IMR-90 (cell line): ENCODE results near the gene NCAM1. TPM values are rescaled to one million over a fixed set of nuclear protein-coding genes. Genes with fewer than 3 reads are reported as not detected.

Experiments used
- ATAC-seq: fragments of 200-7000 bp; cut with Tn5 transposase; 2 replicates; pipeline ENCODE4 v1.9.1; 2020; ENCODE audit warnings: low read depth, mild to moderate bottlenecking, moderate library complexity
- BruUV-seq: library from RNA; stranded (reverse); fragments of 400-500 nt; replicated peaks from 2 replicates; lab custom pipeline; 2021; lab: Mats Ljungman, UMichigan
- CTCF ChIA-PET: fragments of 300-600 bp; formaldehyde crosslinking; extraction: SDS; loops from one replicate; lab custom pipeline; 2021; ENCODE audit warnings: antibody characterized with exemption; lab: Yijun Ruan, JAX
- POLR2A ChIA-PET: fragments of 300-600 bp; sonication (Branson Sonifier 250); formaldehyde crosslinking; loops from one replicate; lab custom pipeline; 2022; ENCODE audit warnings: antibody characterized with exemption; ENCODE audit not compliant: unreplicated experiment; lab: Charles Lee
- DNase-seq: peaks from one replicate; pipeline ENCODE4 v3.0.0; 2013
- H2AFZ ChIP-seq: replicated peaks from 2 replicates; pipeline ENCODE3; 2013; ENCODE audit warnings: low read length, mild to moderate bottlenecking; ENCODE audit not compliant: poor library complexity
- H2AK5ac ChIP-seq: 2 replicates; pipeline ENCODE4 v1.6.1; 2013; ENCODE audit warnings: low read depth, low read length, inconsistent platforms
- H2AK9ac ChIP-seq: replicated peaks from 2 replicates; pipeline ENCODE3; 2013; ENCODE audit warnings: mild to moderate bottlenecking, low read depth, low read length, moderate library complexity; ENCODE audit not compliant: poor library complexity
- H2BK120ac ChIP-seq: 2 replicates; pipeline ENCODE4 v1.6.1; 2013; ENCODE audit warnings: low read depth, low read length, inconsistent platforms
- H2BK15ac ChIP-seq: 3 replicates; pipeline ENCODE4 v1.6.1; 2013; ENCODE audit warnings: low read depth, low read length, inconsistent platforms
- H2BK20ac ChIP-seq: 2 replicates; pipeline ENCODE4 v1.6.1; 2013; ENCODE audit warnings: low read depth, mild to moderate bottlenecking, inconsistent platforms, low read length, moderate library complexity
- H2BK5ac ChIP-seq: 2 replicates; pipeline ENCODE4 v1.6.1; 2013; ENCODE audit warnings: mild to moderate bottlenecking, low read depth, low read length, inconsistent platforms; ENCODE audit not compliant: poor library complexity, severe bottlenecking
- H3K14ac ChIP-seq: replicated peaks from 2 replicates; pipeline ENCODE4 v1.6.1; 2013; ENCODE audit warnings: low read depth, low read length, inconsistent platforms
- H3K18ac ChIP-seq: 2 replicates; pipeline ENCODE4 v1.6.1; 2013; ENCODE audit warnings: low read depth, low read length, control low read depth
- H3K23ac ChIP-seq: 2 replicates; pipeline ENCODE4 v1.6.1; 2013; ENCODE audit warnings: low read depth, low read length, inconsistent platforms
- H3K27ac ChIP-seq: 2 replicates; pipeline ENCODE4 v1.5.1; 2013; ENCODE audit warnings: mild to moderate bottlenecking, control low read depth, low read length; ENCODE audit not compliant: insufficient read depth
- H3K27me3 ChIP-seq: 2 replicates; pipeline ENCODE4 v1.6.1; 2013; ENCODE audit warnings: low read length; ENCODE audit not compliant: control insufficient read depth, insufficient read depth
- H3K36me3 ChIP-seq: 2 replicates; pipeline ENCODE4 v1.6.1; 2013; ENCODE audit warnings: low read length, mixed read lengths; ENCODE audit not compliant: control insufficient read depth, insufficient read depth
- H3K4ac ChIP-seq: 2 replicates; pipeline ENCODE4 v1.6.1; 2013; ENCODE audit warnings: low read depth, low read length, inconsistent platforms
- H3K4me1 ChIP-seq: 2 replicates; pipeline ENCODE4 v1.6.1; 2013; ENCODE audit warnings: low read length, mixed read lengths; ENCODE audit not compliant: control insufficient read depth, insufficient read depth
- H3K4me2 ChIP-seq: 2 replicates; pipeline ENCODE4 v1.6.1; 2013; ENCODE audit warnings: low read depth, mild to moderate bottlenecking, control low read depth, low read length, moderate library complexity
- H3K4me3 ChIP-seq: 2 replicates; pipeline ENCODE4 v1.5.1; 2013; ENCODE audit warnings: low read depth, mild to moderate bottlenecking, control low read depth, low read length, moderate library complexity; ENCODE audit not compliant: insufficient read depth
- H3K56ac ChIP-seq: 2 replicates; pipeline ENCODE4 v1.6.1; 2013; ENCODE audit warnings: low read length, inconsistent platforms; ENCODE audit not compliant: insufficient read depth; ENCODE audit errors: extremely low read depth
- H3K79me1 ChIP-seq, 2 experiments: 2 replicates each; pipeline ENCODE4 v1.6.1; 2013; ENCODE audit warnings: low read length in 2 of 2, inconsistent platforms in 1 of 2, low read depth in 1 of 2
- H3K9ac ChIP-seq: 2 replicates; pipeline ENCODE4 v1.6.1; 2013; ENCODE audit warnings: low read depth, low read length, control low read depth
- H3K9me1 ChIP-seq: 2 replicates; pipeline ENCODE4 v1.6.1; 2013; ENCODE audit warnings: low read length, inconsistent platforms; ENCODE audit not compliant: insufficient read depth
- H3K9me3 ChIP-seq: 2 replicates; pipeline ENCODE4 v1.6.1; 2013; ENCODE audit warnings: low read length; ENCODE audit not compliant: control insufficient read depth, insufficient read depth
- H4K20me1 ChIP-seq: 2 replicates; pipeline ENCODE4 v1.6.1; 2013; ENCODE audit warnings: low read length, inconsistent platforms; ENCODE audit not compliant: insufficient read depth
- H4K5ac ChIP-seq: 2 replicates; pipeline ENCODE4 v1.6.1; 2013; ENCODE audit warnings: mild to moderate bottlenecking, low read depth, low read length, control low read depth
- H4K8ac ChIP-seq, 2 experiments: 2 replicates each; pipeline ENCODE4 v1.6.1; 2013; ENCODE audit warnings: low read depth in 2 of 2, low read length in 2 of 2, control low read depth in 1 of 2, inconsistent platforms in 1 of 2
- H4K91ac ChIP-seq: 2 replicates; pipeline ENCODE4 v1.6.1; 2013; ENCODE audit warnings: low read depth, low read length, inconsistent platforms; ENCODE audit not compliant: insufficient read depth
- BHLHE40 ChIP-seq: fragments of 150-350 bp; IDR thresholded peaks from 2 replicates; pipeline ENCODE4 v1.6.1; 2016; ENCODE audit warnings: mild to moderate bottlenecking, low read depth, low read length
- CEBPB ChIP-seq: IDR thresholded peaks from 2 replicates; pipeline ENCODE4 v1.6.1; 2012; ENCODE audit warnings: low read depth, low read length, improper control_type of control experiment
- CHD1 ChIP-seq: IDR thresholded peaks from 2 replicates; pipeline ENCODE4 v1.6.1; 2012; ENCODE audit warnings: low read depth, low read length, improper control_type of control experiment
- MAFK ChIP-seq: IDR thresholded peaks from 2 replicates; pipeline ENCODE4 v1.6.1; 2012; ENCODE audit warnings: low read depth, low read length, improper control_type of control experiment
- MAZ ChIP-seq: IDR thresholded peaks from 2 replicates; pipeline ENCODE4 v1.6.1; 2012; ENCODE audit warnings: low read depth, mild to moderate bottlenecking, low read length, improper control_type of control experiment, moderate library complexity, borderline replicate concordance
- MXI1 ChIP-seq: IDR thresholded peaks from 2 replicates; pipeline ENCODE4 v1.6.1; 2012; ENCODE audit warnings: low read depth, mild to moderate bottlenecking, low read length, moderate library complexity, borderline replicate concordance
- RFX5 ChIP-seq: IDR thresholded peaks from 2 replicates; pipeline ENCODE4 v1.8.0; 2012; ENCODE audit warnings: low read depth, mild to moderate bottlenecking, low read length, moderate library complexity
- USF2 ChIP-seq: fragments of 150-350 bp; IDR thresholded peaks from 2 replicates; pipeline ENCODE4 v1.6.1; 2017; ENCODE audit warnings: mild to moderate bottlenecking, antibody characterized with exemption, low read length, low read depth
- WGBS, 2 experiments: methylation state at CpG; one replicate each; pipeline versions ENCODE4 v1.1.5 to v1.1.7; 2013; ENCODE audit warnings: missing lambda C conversion rate in 2 of 2; ENCODE audit not compliant: insufficient read length in 1 of 2; ENCODE audit errors: extremely low coverage in 2 of 2; 5-methylcytosine and 5-hydroxymethylcytosine counted together
- dilution Hi-C: fragments of 300-500 bp; cut with HindIII; formaldehyde crosslinking; loops from one replicate; pipeline ENCODE4 v1.14.3; 2018; ENCODE audit warnings: low sequenced_read_pairs; ENCODE audit not compliant: unreplicated experiment
- in situ Hi-C: fragments of 300-500 bp; cut with MboI; formaldehyde crosslinking; loops from 3 replicates; pipeline ENCODE4 v1.14.3; 2019; ENCODE audit warnings: low sequenced_read_pairs, inconsistent platforms, mixed read lengths
- intact Hi-C: fragments of 100-400 bp; cut with micrococcal nuclease; formaldehyde crosslinking; loops from 2 replicates; pipeline ENCODE4 v1.10.0; 2022
- polyA plus RNA-seq, 3 experiments: library from polyadenylated mRNA; depleted of rRNA; stranded (reverse); fragments of >200 nt; gene quantifications; 2 replicates each; pipeline ENCODE4 v1.2.3, GENCODE V29; 2012; ENCODE audit warnings: low replicate concordance in 1 of 3
- total RNA-seq: library from RNA; depleted of rRNA; stranded (reverse); fragments of >200 nt; gene quantifications from 2 replicates; pipeline ENCODE4 v1.2.3, GENCODE V29; 2012

NCAM1 gene
- total and polyA plus RNA-seq, 2 of the 4 experiments (the other 2 are of a cell fraction), result 0.09 to 0.18 TPM

- H3K27ac ChIP-seq, result no peak overlapping the region
- ChIA-PET POLR2A (no interaction called here), CTCF (interaction anchor here (1.6 kb wide), 1 partner anchor 994 kb away, joined by 11 read pairs; no protein-coding TSS in a partner anchor)
- H2AK5ac ChIP-seq, result no peak overlapping the region
- no peaks in the 10 kb centered on the region for H3K9me3 ChIP-seq
- no peaks in the 10 kb centered on the region for H3K4me1 ChIP-seq
- H4K20me1 ChIP-seq, result no peaks in the 10 kb centered on the region; the same call in 1 of the 2 replicates
- H3K23ac ChIP-seq, result no peak overlapping the region
- H3K79me1 ChIP-seq, result no peaks in the 10 kb centered on the region
- WGBS, 2 experiments, result no CpG with 5 or more reads among the region's 10 CpGs
- no peak overlapping the region for H4K91ac ChIP-seq
- no peaks in the 10 kb centered on the region; the same call in 1 of the 2 replicates for H3K9me1 ChIP-seq
- intact Hi-C loops (no loop called here), dilution Hi-C loops (no loop called here), in situ Hi-C loops (no loop called here)
- no peaks in the 10 kb centered on the region; the same call in 1 of the 2 replicates for H3K27me3 ChIP-seq
- DNase-seq (no peak), ATAC-seq (no peak)
- H4K5ac ChIP-seq, result no peak overlapping the region
- no peak overlapping the region for H3K9ac ChIP-seq
- no peak overlapping the region for H2BK120ac ChIP-seq
- H2AFZ ChIP-seq, result no peak overlapping the region
- no peak overlapping the region for H2BK20ac ChIP-seq
- no peak overlapping the region for H3K4me3 ChIP-seq
- no peak overlapping the region for H3K14ac ChIP-seq
- no peak overlapping the region for H3K4ac ChIP-seq
- no TSS peak for BruUV-seq
- H3K56ac ChIP-seq, result no peak overlapping the region
- no peak overlapping the region for H3K18ac ChIP-seq
- H2BK15ac ChIP-seq, result no peak overlapping the region
- no peaks in the 10 kb centered on the region for H3K36me3 ChIP-seq
- H4K8ac ChIP-seq, result no peak overlapping the region
- no peak overlapping the region for H2BK5ac ChIP-seq
- TF ChIP-seq CHD1, result no peak
- no peak for TF ChIP-seq USF2
- no peak for TF ChIP-seq MXI1
- TF ChIP-seq MAFK, result no peak
- TF ChIP-seq MAZ, result no peak
- TF ChIP-seq CEBPB, result no peak
- TF ChIP-seq RFX5, result no peak
- TF ChIP-seq BHLHE40, result no peak
- no peak overlapping the region for H2AK9ac ChIP-seq
- no peak overlapping the region for H3K4me2 ChIP-seq
These were observed 312.5 kb downstream of the NCAM1 start for GRCh38 chr11:113273720-113274119.
